Adrenal gland (tissue), 5 donors: ENCODE measurements around the gene ATPAF2.

Source experiments
- CTCF ChIP-seq, 6 experiments: fragments of 450-650 bp in 4 of 6; fragments of 200-600 bp in 2 of 6; sonication (generic) in 1 of 6; IDR thresholded peaks; 1 replicate in 5 of 6; 2 replicates in 1 of 6; pipeline versions ENCODE4 v1.5.1 to v1.8.0; 2016 to 2021; ENCODE audit warnings: antibody characterized with exemption in 6 of 6, mild to moderate bottlenecking in 2 of 6, moderate library complexity in 1 of 6
- POLR2A ChIP-seq, 2 donors: fragments of 450-650 bp; IDR thresholded peaks; one replicate each; pipeline ENCODE4 v1.6.1; 2017; ENCODE audit warnings: antibody characterized with exemption in 2 of 2, mild to moderate bottlenecking in 2 of 2, moderate library complexity in 1 of 2
- donor health status: DM: no; HTN: no; CAD: no.

GRCh38 chr17:17994271-17995069 lies 44.5 kb downstream of the ATPAF2 start:
- TF ChIP-seq CTCF (IDR thresholded peaks at IDR 0.05), result peak in 4 of 6 experiments; percentile 26 to 45 (median 40)
- TF ChIP-seq POLR2A (IDR thresholded peaks at IDR 0.05), result no peak
